Activated CD4-positive, alpha-beta T cell treated with anti-CD3 and anti-CD28 coated beads, Interleukin-2, Interleukin-6, amounts not matched to agents 100 ng/mL and 50 ng/mL, durations not matched to agents 16 hours and 8 hours (primary cell): ENCODE measurements around the gene PNN.
"Not testable (repeated sequence)": the region's sequence is repeated elsewhere in the genome, so short reads cannot be mapped to it uniquely, and the experiment has no call there.

Source experiments
- DNase-seq: peaks from one replicate; pipeline ENCODE4 v3.0.0-alpha.2; 2020

Gene PNN

GRCh38 chr14:39174560-39175444, at the start of gene PNN:
Gene PNN (plus strand): TSS chr14:39175254. CDS start chr14:39175280, 26 bp downstream.
- DNase-seq, result peak; percentile 99

GRCh38 chr14:39137835-39138234, 37.2 kb upstream of the PNN start:
- DNase-seq, result not testable (repeated sequence)

GRCh38 chr14:39138440-39138839, 36.6 kb upstream of the PNN start:
- DNase-seq, result no peak

GRCh38 chr14:39140170-39140569, 34.9 kb upstream of the PNN start:
- no peak for DNase-seq

GRCh38 chr14:39141623-39142022, 33.4 kb upstream of the PNN start:
- DNase-seq, result not testable (repeated sequence)

GRCh38 chr14:39143226-39143625, 31.8 kb upstream of the PNN start:
- not testable (repeated sequence) for DNase-seq

GRCh38 chr14:39145266-39145966, 29.6 kb upstream of the PNN start:
- no peak for DNase-seq

- no peak for DNase-seq
Measured at GRCh38 chr14:39154594-39155189, 20.4 kb upstream of the PNN start.

- no peak for DNase-seq
Measured at GRCh38 chr14:39157491-39157890, 17.6 kb upstream of the PNN start.

- DNase-seq, result no peak
Measured at GRCh38 chr14:39158222-39158858, 16.7 kb upstream of the PNN start.

- no peak for DNase-seq
Measured at GRCh38 chr14:39160494-39160893, 14.6 kb upstream of the PNN start.

- DNase-seq, result not testable (repeated sequence)
Measured at GRCh38 chr14:39167797-39168320, 7.2 kb upstream of the PNN start.

GRCh38 chr14:39168591-39168990, 6.5 kb upstream of the PNN start:
- DNase-seq, result no peak

- DNase-seq, result no peak
Measured at GRCh38 chr14:39169541-39169900, 5.5 kb upstream of the PNN start.

GRCh38 chr14:39173198-39173597, 1.9 kb upstream of the PNN start:
- no peak for DNase-seq

GRCh38 chr14:39175445-39176262, 600 bp downstream of the PNN start:
- peak; percentile 61 for DNase-seq

- DNase-seq, result no peak
Measured at GRCh38 chr14:39176263-39177167, 1.5 kb downstream of the PNN start.

- DNase-seq, result no peak
Measured at GRCh38 chr14:39177168-39177545, 2.1 kb downstream of the PNN start.

GRCh38 chr14:39179042-39179441, 4.0 kb downstream of the PNN start:
- no peak for DNase-seq

- no peak for DNase-seq
Measured at GRCh38 chr14:39180553-39180952, 5.5 kb downstream of the PNN start.
